Hepatocyte (in vitro differentiated cells): ENCODE data around the gene SCAPER. TPM values are rescaled to one million over a fixed set of nuclear protein-coding genes. Genes with fewer than 3 reads are reported as not detected.

ENCODE experiments used
- DNase-seq: peaks from one replicate; pipeline ENCODE4 v3.0.0-alpha.2; 2016; ENCODE audit warnings: low spot score
- H2AFZ ChIP-seq: fragments of 200-600 bp; sonication (generic); 2 replicates; pipeline ENCODE4 v1.6.0; 2016; ENCODE audit warnings: antibody characterized with exemption, mild to moderate bottlenecking
- H3K27ac ChIP-seq: fragments of 200-600 bp; sonication (generic); 2 replicates; pipeline ENCODE4 v1.5.1; 2016; ENCODE audit warnings: mild to moderate bottlenecking
- H3K27me3 ChIP-seq: fragments of 200-600 bp; sonication (generic); 2 replicates; pipeline ENCODE4 v1.6.1; 2016
- H3K36me3 ChIP-seq: fragments of 200-600 bp; sonication (generic); replicated peaks from 2 replicates; pipeline ENCODE4 v1.5.1; 2016; ENCODE audit warnings: low read depth; ENCODE audit not compliant: insufficient read depth
- H3K4me1 ChIP-seq: fragments of 200-600 bp; sonication (generic); 2 replicates; pipeline ENCODE4 v1.5.1; 2016; ENCODE audit warnings: mild to moderate bottlenecking, moderate library complexity; ENCODE audit not compliant: insufficient read depth
- H3K4me2 ChIP-seq: fragments of 200-600 bp; sonication (generic); 2 replicates; pipeline ENCODE4 v1.6.0; 2016
- H3K4me3 ChIP-seq: fragments of 200-600 bp; sonication (generic); 2 replicates; pipeline ENCODE4 v1.5.1; 2016; ENCODE audit warnings: mild to moderate bottlenecking
- H3K79me2 ChIP-seq: fragments of 200-600 bp; sonication (generic); 2 replicates; pipeline ENCODE4 v1.6.0; 2017; ENCODE audit warnings: mild to moderate bottlenecking
- H3K9me2 ChIP-seq: fragments of 200-600 bp; sonication (generic); replicated peaks from 2 replicates; pipeline ENCODE4 v1.6.0; 2017; ENCODE audit warnings: mild to moderate bottlenecking; ENCODE audit not compliant: insufficient read depth
- H3K9me3 ChIP-seq: fragments of 200-600 bp; sonication (generic); 2 replicates; pipeline ENCODE4 v1.5.1; 2016; ENCODE audit warnings: low read depth, mild to moderate bottlenecking
- H4K20me1 ChIP-seq: fragments of 200-600 bp; sonication (generic); 2 replicates; pipeline ENCODE4 v1.6.0; 2016; ENCODE audit warnings: mild to moderate bottlenecking; ENCODE audit not compliant: insufficient read depth, poor library complexity, severe bottlenecking
- EZH2 ChIP-seq: fragments of 200-600 bp; sonication (generic); IDR thresholded peaks from 2 replicates; pipeline ENCODE4 v1.6.1; 2016; ENCODE audit warnings: antibody characterized with exemption, mild to moderate bottlenecking, borderline replicate concordance
- EZH2phosphoT487 ChIP-seq: fragments of 200-600 bp; sonication (generic); IDR thresholded peaks from one replicate; pipeline ENCODE4 v1.6.1; 2018; ENCODE audit warnings: antibody characterized with exemption, mild to moderate bottlenecking, low read depth, moderate library complexity; ENCODE audit not compliant: unreplicated experiment, severe bottlenecking
- WGBS: methylation state at CpG from one replicate; pipeline ENCODE4 v1.1.6; 2016; ENCODE audit warnings: low lambda C conversion rate; ENCODE audit errors: missing lambda C conversion rate; 5-methylcytosine and 5-hydroxymethylcytosine counted together
- polyA plus RNA-seq: library from polyadenylated mRNA; unstranded; fragments of >200 nt; fragmentation: Nextera tagmentation; extraction: Ambion mirVana; gene quantifications from 2 replicates; pipeline ENCODE4 v1.2.1, GENCODE V29; 2016
- total RNA-seq: library from RNA; depleted of rRNA; stranded (reverse); fragments of >200 nt; gene quantifications from 2 replicates; pipeline ENCODE4 v1.2.3, GENCODE V29; 2014
- TF ChIP-seq, protein P1 (sequence below): fragments of 200-600 bp; sonication (generic); IDR thresholded peaks from 2 replicates; pipeline ENCODE4 v1.5.1; 2016; ENCODE audit warnings: antibody characterized with exemption, mild to moderate bottlenecking; ENCODE audit not compliant: poor library complexity

SCAPER gene
- total and polyA plus RNA-seq, 2 experiments from 2014 or later = 20.8 to 27.4 TPM

DNA sequence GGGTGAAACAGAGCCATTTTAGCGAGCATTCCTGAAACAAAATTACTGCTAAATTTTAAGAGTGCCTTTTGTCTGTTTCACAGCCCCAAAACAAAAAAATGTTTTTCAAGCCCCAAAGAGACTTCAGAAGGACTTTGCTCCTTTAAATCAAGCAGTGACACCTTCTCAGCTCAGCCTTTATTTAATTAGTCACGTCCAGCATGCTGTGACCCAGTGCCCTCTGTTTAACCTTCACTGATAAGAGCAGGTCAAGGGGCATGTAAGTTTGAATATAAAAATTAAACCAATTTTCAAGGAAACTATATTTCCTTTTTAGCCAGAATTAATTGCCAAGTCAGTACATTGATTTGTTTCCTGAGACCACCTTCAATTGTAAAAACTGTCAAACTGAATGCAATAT, 527.9 kb downstream of the SCAPER start:
- Histone ChIP-seq H3K4me1 (peaks cover 8% of the 10 kb centered on the region), H2AFZ (no peak overlapping the region), H3K4me3 (no peak overlapping the region), H3K36me3 (no peaks in the 10 kb centered on the region), H4K20me1 (no peaks in the 10 kb centered on the region), H3K9me2 (no peaks in the 10 kb centered on the region), H3K9me3 (no peaks in the 10 kb centered on the region), H3K4me2 (peak overlapping the region; percentile 18), H3K79me2 (no peaks in the 10 kb centered on the region), H3K27ac (no peak overlapping the region), H3K27me3 (no peaks in the 10 kb centered on the region)
- 51% methylated on average over 2 of the region's 2 CpGs for WGBS
- DNase-seq = no peak
- TF ChIP-seq EZH2phosphoT487 (no peak), EZH2 (no peak)
- TF ChIP-seq, protein P1, sequence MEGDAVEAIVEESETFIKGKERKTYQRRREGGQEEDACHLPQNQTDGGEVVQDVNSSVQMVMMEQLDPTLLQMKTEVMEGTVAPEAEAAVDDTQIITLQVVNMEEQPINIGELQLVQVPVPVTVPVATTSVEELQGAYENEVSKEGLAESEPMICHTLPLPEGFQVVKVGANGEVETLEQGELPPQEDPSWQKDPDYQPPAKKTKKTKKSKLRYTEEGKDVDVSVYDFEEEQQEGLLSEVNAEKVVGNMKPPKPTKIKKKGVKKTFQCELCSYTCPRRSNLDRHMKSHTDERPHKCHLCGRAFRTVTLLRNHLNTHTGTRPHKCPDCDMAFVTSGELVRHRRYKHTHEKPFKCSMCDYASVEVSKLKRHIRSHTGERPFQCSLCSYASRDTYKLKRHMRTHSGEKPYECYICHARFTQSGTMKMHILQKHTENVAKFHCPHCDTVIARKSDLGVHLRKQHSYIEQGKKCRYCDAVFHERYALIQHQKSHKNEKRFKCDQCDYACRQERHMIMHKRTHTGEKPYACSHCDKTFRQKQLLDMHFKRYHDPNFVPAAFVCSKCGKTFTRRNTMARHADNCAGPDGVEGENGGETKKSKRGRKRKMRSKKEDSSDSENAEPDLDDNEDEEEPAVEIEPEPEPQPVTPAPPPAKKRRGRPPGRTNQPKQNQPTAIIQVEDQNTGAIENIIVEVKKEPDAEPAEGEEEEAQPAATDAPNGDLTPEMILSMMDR = no peak

DNA sequence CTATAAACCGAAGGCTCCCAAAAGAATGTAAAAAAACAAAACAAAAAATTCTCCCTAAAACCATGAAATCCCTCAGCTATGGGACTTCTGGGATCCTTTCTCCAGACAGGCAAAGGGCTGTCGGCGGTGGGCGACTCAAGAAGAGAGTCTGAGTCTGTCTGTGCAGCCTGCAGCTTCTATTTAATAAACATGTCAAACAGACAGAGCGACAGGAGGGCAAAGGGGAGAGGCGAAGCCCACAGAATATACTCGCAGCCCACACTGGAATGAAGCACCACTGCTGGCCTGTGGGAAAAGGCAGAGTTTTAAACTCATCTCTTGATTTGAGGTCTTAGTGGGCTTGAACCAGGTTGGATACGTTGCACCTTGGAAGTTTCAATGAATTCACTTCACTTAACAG, 528.3 kb downstream of the SCAPER start:
- Histone ChIP-seq H4K20me1 (no peaks in the 10 kb centered on the region), H2AFZ (no peak overlapping the region), H3K4me3 (no peak overlapping the region), H3K27me3 (no peaks in the 10 kb centered on the region), H3K4me2 (peak overlapping the region; percentile 18), H3K79me2 (no peaks in the 10 kb centered on the region), H3K4me1 (peaks cover 8% of the 10 kb centered on the region), H3K9me3 (no peaks in the 10 kb centered on the region), H3K9me2 (no peaks in the 10 kb centered on the region), H3K36me3 (no peaks in the 10 kb centered on the region), H3K27ac (no peak overlapping the region)
- no peak for DNase-seq
- WGBS = 46% methylated on average over 8 of the region's 8 CpGs
- TF ChIP-seq EZH2 (no peak), EZH2phosphoT487 (no peak)
- TF ChIP-seq, protein P1 = no peak

DNA sequence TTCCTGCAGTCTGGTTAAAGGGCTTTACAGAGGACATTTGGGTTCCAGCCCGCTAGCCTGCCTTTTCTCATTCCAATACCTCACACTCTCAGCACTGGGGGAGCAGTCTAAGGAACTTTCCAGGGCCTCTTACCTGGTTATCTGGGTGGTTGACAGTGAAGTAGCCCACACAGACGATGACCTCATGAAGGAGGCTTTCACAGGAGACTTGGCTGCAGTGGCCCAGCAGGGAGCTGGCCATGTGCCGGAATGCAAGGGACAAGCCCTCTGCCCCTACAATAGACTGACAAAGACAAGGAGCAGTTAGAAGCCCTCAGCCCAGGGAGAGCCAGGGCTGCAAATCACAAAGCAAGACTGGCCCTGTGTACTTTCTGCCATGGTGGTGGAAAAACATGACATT, 529.1 kb downstream of the SCAPER start:
- Histone ChIP-seq H4K20me1 (no peaks in the 10 kb centered on the region), H3K4me2 (no peak overlapping the region), H3K27ac (no peak overlapping the region), H3K36me3 (no peaks in the 10 kb centered on the region), H3K9me2 (no peaks in the 10 kb centered on the region), H3K4me1 (peaks cover 8% of the 10 kb centered on the region), H3K79me2 (no peaks in the 10 kb centered on the region), H3K27me3 (no peaks in the 10 kb centered on the region), H3K9me3 (no peaks in the 10 kb centered on the region), H2AFZ (no peak overlapping the region), H3K4me3 (no peak overlapping the region)
- 86% methylated on average over 3 of the region's 3 CpGs for WGBS
- no peak for TF ChIP-seq EZH2
- TF ChIP-seq, protein P1 = no peak
- TF ChIP-seq EZH2phosphoT487 = no peak
- DNase-seq = no peak

DNA sequence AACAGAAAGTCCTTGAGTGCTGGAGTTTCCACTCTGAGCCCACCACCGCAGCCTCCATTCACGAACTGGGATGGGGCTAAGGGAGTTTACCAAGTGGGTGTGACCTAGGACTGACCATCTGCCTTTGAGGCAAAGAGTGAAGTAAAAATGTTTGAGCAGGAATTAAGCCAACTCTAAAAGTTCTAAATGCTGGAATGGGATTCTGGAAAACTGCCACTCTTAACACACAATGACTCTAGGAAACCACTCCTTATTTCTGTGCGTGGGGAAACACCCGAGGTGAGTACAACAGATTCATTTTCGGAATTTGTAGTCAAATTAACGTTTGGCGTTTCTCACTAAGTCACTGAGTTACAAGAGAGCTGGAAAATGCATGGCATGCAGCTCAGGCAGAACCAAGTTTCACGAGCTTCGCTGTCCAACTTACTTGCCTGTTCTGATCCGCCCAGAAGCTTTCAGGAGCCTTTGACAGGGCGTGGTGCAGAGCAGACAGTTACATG, 537.0 kb downstream of the SCAPER start:
- Histone ChIP-seq H3K9me3 (no peaks in the 10 kb centered on the region), H3K79me2 (no peaks in the 10 kb centered on the region), H4K20me1 (no peaks in the 10 kb centered on the region), H2AFZ (no peak overlapping the region), H3K36me3 (no peaks in the 10 kb centered on the region), H3K4me1 (no peaks in the 10 kb centered on the region), H3K9me2 (no peaks in the 10 kb centered on the region), H3K27me3 (no peaks in the 10 kb centered on the region), H3K27ac (peak overlapping the region; percentile 29), H3K4me2 (peak overlapping the region; percentile 43), H3K4me3 (no peak overlapping the region)
- TF ChIP-seq EZH2phosphoT487 (no peak), EZH2 (no peak)
- TF ChIP-seq, protein P1 = no peak
- no peak for DNase-seq
- 51% methylated on average over 11 of the region's 11 CpGs for WGBS
